ENCODE data around the gene SMG9. TPM values are rescaled to one million over a fixed set of nuclear protein-coding genes. Genes with fewer than 3 reads are reported as not detected.
"Not testable (repeated sequence)": the region's sequence is repeated elsewhere in the genome, so short reads cannot be mapped to it uniquely, and the experiment has no call there.

The SMG9 gene
- total and polyA plus RNA-seq, 12 donors: 10.0 to 30.4 (median 13.4) TPM

GRCh38 chr19:43775299-43775890 lies 20.6 kb upstream of the SMG9 start:
- H3K9me3 ChIP-seq: no peaks in the 10 kb centered on the region
- H3K4me1 ChIP-seq: peaks cover 0 to 48% (median 16%) of the 10 kb centered on the region in 9 donors
- H3K27ac ChIP-seq: no peak overlapping the region
- TF ChIP-seq CTCF (IDR thresholded peaks at IDR 0.05): no peak
- no peak overlapping the region for H3K4me3 ChIP-seq
- no peaks in the 10 kb centered on the region for H3K36me3 ChIP-seq
- peaks cover 0 to 6% (median 0%) of the 10 kb centered on the region in 7 donors for H3K27me3 ChIP-seq
- intact Hi-C loops (cut with DNase I): loop anchor here in 1 of 10 donors (2.0 kb wide), 1 partner anchor 35 kb away; no protein-coding TSS in a partner anchor
- ATAC-seq (no peak), DNase-seq (no peak)
- 93 to 95% methylated on average over 7 of the region's 7 CpGs for WGBS, 2 donors

GRCh38 chr19:43774940-43775258 lies 20.1 kb upstream of the SMG9 start:
- H3K4me3 ChIP-seq: peak overlapping the region in 8 of 10 donors; percentile 18 to 40 (median 30)
- H3K36me3 ChIP-seq, DNase-seq, H3K9me3 ChIP-seq, H3K27ac ChIP-seq, H3K27me3 ChIP-seq: not testable (repeated sequence)
- H3K4me1 ChIP-seq: peaks cover 0 to 48% (median 16%) of the 10 kb centered on the region in 9 donors
- WGBS, 2 donors: 61 to 68% methylated on average over 11 of the region's 11 CpGs
- intact Hi-C loops (cut with DNase I): loop anchor here in 1 of 10 donors (2.0 kb wide), 1 partner anchor 34 kb away; no protein-coding TSS in a partner anchor
- peak in 1 of 8 donors; percentile 2 for ATAC-seq

- H3K27me3 ChIP-seq: peaks cover 0 to 6% (median 0%) of the 10 kb centered on the region in 7 donors
- DNase-seq (peak; percentile 59 to 65), ATAC-seq (peak; percentile 79 to 92 (median 86))
- H3K27ac ChIP-seq: no peak overlapping the region
- TF ChIP-seq CTCF (IDR thresholded peaks at IDR 0.05): peak; percentile 24 to 85 (median 57)
- 6 to 11% methylated on average over 63 of the region's 63 CpGs for WGBS, 2 donors
- H3K36me3 ChIP-seq: no peaks in the 10 kb centered on the region
- H3K9me3 ChIP-seq: no peaks in the 10 kb centered on the region
- intact Hi-C loops (cut with DNase I): loop anchor here in 1 of 10 donors (2.0 kb wide), 1 partner anchor 34 kb away; no protein-coding TSS in a partner anchor
- H3K4me3 ChIP-seq: peak overlapping the region in 9 of 10 donors; percentile 14 to 40 (median 30)
- H3K4me1 ChIP-seq: peaks cover 0 to 45% (median 16%) of the 10 kb centered on the region in 9 donors
These were observed 19.6 kb upstream of the SMG9 start for GRCh38 chr19:43774103-43774939.

GRCh38 chr19:43773725-43774102 lies 19.0 kb upstream of the SMG9 start:
- 45 to 55% methylated on average over 5 of the region's 5 CpGs for WGBS, 2 donors
- TF ChIP-seq CTCF (IDR thresholded peaks at IDR 0.05): no peak

More at GRCh38 chr19:43773725-43774102, 19.0 kb upstream of the SMG9 start:
- Histone ChIP-seq H3K9me3 (no peaks in the 10 kb centered on the region), H3K36me3 (no peaks in the 10 kb centered on the region), H3K27ac (no peak overlapping the region), H3K4me3 (no peak overlapping the region), H3K4me1 (peaks cover 0 to 45% (median 16%) of the 10 kb centered on the region in 9 donors), H3K27me3 (peaks cover 0 to 2% (median 0%) of the 10 kb centered on the region in 7 donors)
- ATAC-seq (no peak), DNase-seq (no peak)
- intact Hi-C loops (cut with DNase I): loop anchor here in 1 of 10 donors (2.0 kb wide), 1 partner anchor 33 kb away; no protein-coding TSS in a partner anchor
